HepG2 (cell line): Measurements from ENCODE around the gene CDC42BPG. TPM values are rescaled to one million over a fixed set of nuclear protein-coding genes. Genes with fewer than 3 reads are reported as not detected.

Experiments used
- REST ChIP-seq, 2 experiments: IDR thresholded peaks; 2 replicates each; pipeline ENCODE4 v1.6.1; 2011 to 2012; ENCODE audit warnings: low read length in 2 of 2, borderline replicate concordance in 1 of 2, low read depth in 1 of 2, mild to moderate bottlenecking in 1 of 2, moderate library complexity in 1 of 2
- SCMH1 ChIP-seq: sonication (generic); formaldehyde crosslinking; IDR thresholded peaks from 2 replicates; pipeline ENCODE4 v1.9.0; 2021; ENCODE audit warnings: missing genetic modification reagents, mild to moderate bottlenecking, borderline replicate concordance
- TOPORS ChIP-seq: sonication (generic); formaldehyde crosslinking; IDR thresholded peaks from 2 replicates; pipeline ENCODE4 v1.8.0; 2023; ENCODE audit warnings: mild to moderate bottlenecking, missing genetic modification reagents
- ZMAT5 ChIP-seq: sonication (generic); formaldehyde crosslinking; IDR thresholded peaks from 2 replicates; pipeline ENCODE4 v1.5.0; 2020; ENCODE audit warnings: mild to moderate bottlenecking, low read depth, missing genetic modification reagents, borderline replicate concordance
- polyA plus RNA-seq, 8 experiments: library from polyadenylated mRNA; depleted of rRNA in 3 of 8; stranded (reverse) in 7 of 8; unstranded in 1 of 8; fragments of >200 nt; fragmentation: Illumina TruSeq in 4 of 8; extraction: Trizol in 4 of 8; gene quantifications; 2 replicates each; pipeline versions ENCODE4 v1.2.1 to v1.2.3, GENCODE V29; 2011 to 2016; ENCODE audit warnings: low read depth in 4 of 8, missing spikeins in 1 of 8, mixed read lengths in 1 of 8; ENCODE audit not compliant: insufficient read depth in 1 of 8
- total RNA-seq, 5 experiments: library from RNA; depleted of rRNA; stranded (reverse); fragments of >200 nt; fragmentation: Illumina TruSeq; extraction: Trizol; gene quantifications; 2 replicates each; pipeline ENCODE4 v1.2.3, GENCODE V29; 2016; ENCODE audit warnings: low read depth in 1 of 5
- TF ChIP-seq, protein P1 (sequence below): sonication (generic); formaldehyde crosslinking; IDR thresholded peaks from 2 replicates; pipeline ENCODE4 v1.4.0; 2020; ENCODE audit warnings: missing genetic modification reagents, borderline replicate concordance
- TF ChIP-seq, protein P2 (sequence below): IDR thresholded peaks from 2 replicates; pipeline ENCODE4 v1.6.1; 2016; ENCODE audit warnings: low read depth, missing genetic modification reagents, missing compliant biosample characterization
- TF ChIP-seq, protein P3 (sequence below): sonication (generic); formaldehyde crosslinking; IDR thresholded peaks from 2 replicates; pipeline ENCODE4 v1.4.0; 2020; ENCODE audit warnings: missing genetic modification reagents
- TF ChIP-seq, protein P4 (sequence below): IDR thresholded peaks from 2 replicates; pipeline ENCODE4 v1.6.1; 2018; ENCODE audit warnings: missing genetic modification reagents, mild to moderate bottlenecking, missing compliant biosample characterization

CDC42BPG gene
- total and polyA plus RNA-seq, 2 of the 13 experiments (the other 11 are each of a cell fraction or from before 2014, with no cell fraction given) = 0.55 to 1.4 TPM

DNA sequence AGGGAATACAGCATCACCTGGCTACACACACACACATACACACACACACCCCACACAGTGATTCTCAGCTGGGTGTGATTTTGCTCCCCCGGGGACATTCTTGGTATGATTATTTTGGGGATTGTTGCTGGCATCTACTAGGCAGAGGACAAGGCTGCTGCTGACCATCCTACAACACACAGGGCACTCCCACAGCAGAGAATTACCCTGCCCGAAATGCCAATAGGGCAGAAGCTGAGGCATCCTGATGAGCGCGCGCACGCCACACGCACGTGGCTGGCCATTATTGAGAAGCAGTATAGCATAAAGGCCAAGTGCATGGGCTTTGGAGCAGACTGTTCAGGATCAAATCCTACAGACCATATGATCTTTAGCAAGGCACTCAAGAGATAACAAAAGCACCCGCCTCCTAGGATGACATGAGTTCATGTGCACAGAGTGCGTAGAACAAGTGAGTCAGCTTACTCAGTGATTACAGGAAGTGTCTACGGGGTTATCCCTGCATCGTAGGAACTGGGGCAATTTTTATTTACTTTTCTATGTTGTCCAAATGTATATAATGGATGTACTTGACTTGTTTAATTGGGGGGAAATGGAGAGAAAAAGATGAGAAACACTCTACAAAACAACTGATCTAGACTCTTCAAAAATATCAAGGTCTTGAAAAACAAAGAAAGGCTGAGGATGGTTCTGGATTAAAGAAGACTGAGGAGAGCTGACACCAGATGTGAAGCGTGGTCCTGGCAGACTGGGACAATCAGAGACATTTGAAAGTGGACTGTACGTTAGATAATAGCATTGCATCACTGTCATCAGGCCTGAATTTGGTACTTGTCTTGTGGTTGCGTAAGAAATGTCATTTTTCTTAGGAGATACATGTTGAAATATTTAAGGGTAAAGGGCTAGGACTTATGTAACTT, 41.2 kb upstream of the CDC42BPG start (continued):
- TF ChIP-seq, protein P1, sequence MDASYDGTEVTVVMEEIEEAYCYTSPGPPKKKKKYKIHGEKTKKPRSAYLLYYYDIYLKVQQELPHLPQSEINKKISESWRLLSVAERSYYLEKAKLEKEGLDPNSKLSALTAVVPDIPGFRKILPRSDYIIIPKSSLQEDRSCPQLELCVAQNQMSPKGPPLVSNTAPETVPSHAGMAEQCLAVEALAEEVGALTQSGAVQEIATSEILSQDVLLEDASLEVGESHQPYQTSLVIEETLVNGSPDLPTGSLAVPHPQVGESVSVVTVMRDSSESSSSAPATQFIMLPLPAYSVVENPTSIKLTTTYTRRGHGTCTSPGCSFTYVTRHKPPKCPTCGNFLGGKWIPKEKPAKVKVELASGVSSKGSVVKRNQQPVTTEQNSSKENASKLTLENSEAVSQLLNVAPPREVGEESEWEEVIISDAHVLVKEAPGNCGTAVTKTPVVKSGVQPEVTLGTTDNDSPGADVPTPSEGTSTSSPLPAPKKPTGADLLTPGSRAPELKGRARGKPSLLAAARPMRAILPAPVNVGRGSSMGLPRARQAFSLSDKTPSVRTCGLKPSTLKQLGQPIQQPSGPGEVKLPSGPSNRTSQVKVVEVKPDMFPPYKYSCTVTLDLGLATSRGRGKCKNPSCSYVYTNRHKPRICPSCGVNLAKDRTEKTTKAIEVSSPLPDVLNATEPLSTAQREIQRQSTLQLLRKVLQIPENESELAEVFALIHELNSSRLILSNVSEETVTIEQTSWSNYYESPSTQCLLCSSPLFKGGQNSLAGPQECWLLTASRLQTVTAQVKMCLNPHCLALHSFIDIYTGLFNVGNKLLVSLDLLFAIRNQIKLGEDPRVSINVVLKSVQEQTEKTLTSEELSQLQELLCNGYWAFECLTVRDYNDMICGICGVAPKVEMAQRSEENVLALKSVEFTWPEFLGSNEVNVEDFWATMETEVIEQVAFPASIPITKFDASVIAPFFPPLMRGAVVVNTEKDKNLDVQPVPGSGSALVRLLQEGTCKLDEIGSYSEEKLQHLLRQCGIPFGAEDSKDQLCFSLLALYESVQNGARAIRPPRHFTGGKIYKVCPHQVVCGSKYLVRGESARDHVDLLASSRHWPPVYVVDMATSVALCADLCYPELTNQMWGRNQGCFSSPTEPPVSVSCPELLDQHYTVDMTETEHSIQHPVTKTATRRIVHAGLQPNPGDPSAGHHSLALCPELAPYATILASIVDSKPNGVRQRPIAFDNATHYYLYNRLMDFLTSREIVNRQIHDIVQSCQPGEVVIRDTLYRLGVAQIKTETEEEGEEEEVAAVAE (CRISPR knock-in tag) = no peak
- TF ChIP-seq TOPORS (CRISPR knock-in tag) (no peak), ZMAT5 (no peak), REST (IDR thresholded peaks at IDR 0.05; ENCODE audit: borderline replicate concordance in 1 of 2, low read depth in 1 of 2, low read length in 2 of 2) (no peak), SCMH1 (no peak)
- TF ChIP-seq, protein P2, sequence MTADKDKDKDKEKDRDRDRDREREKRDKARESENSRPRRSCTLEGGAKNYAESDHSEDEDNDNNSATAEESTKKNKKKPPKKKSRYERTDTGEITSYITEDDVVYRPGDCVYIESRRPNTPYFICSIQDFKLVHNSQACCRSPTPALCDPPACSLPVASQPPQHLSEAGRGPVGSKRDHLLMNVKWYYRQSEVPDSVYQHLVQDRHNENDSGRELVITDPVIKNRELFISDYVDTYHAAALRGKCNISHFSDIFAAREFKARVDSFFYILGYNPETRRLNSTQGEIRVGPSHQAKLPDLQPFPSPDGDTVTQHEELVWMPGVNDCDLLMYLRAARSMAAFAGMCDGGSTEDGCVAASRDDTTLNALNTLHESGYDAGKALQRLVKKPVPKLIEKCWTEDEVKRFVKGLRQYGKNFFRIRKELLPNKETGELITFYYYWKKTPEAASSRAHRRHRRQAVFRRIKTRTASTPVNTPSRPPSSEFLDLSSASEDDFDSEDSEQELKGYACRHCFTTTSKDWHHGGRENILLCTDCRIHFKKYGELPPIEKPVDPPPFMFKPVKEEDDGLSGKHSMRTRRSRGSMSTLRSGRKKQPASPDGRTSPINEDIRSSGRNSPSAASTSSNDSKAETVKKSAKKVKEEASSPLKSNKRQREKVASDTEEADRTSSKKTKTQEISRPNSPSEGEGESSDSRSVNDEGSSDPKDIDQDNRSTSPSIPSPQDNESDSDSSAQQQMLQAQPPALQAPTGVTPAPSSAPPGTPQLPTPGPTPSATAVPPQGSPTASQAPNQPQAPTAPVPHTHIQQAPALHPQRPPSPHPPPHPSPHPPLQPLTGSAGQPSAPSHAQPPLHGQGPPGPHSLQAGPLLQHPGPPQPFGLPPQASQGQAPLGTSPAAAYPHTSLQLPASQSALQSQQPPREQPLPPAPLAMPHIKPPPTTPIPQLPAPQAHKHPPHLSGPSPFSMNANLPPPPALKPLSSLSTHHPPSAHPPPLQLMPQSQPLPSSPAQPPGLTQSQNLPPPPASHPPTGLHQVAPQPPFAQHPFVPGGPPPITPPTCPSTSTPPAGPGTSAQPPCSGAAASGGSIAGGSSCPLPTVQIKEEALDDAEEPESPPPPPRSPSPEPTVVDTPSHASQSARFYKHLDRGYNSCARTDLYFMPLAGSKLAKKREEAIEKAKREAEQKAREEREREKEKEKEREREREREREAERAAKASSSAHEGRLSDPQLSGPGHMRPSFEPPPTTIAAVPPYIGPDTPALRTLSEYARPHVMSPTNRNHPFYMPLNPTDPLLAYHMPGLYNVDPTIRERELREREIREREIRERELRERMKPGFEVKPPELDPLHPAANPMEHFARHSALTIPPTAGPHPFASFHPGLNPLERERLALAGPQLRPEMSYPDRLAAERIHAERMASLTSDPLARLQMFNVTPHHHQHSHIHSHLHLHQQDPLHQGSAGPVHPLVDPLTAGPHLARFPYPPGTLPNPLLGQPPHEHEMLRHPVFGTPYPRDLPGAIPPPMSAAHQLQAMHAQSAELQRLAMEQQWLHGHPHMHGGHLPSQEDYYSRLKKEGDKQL = no peak; the same call in 1 of the 2 replicates
- TF ChIP-seq, protein P3, sequence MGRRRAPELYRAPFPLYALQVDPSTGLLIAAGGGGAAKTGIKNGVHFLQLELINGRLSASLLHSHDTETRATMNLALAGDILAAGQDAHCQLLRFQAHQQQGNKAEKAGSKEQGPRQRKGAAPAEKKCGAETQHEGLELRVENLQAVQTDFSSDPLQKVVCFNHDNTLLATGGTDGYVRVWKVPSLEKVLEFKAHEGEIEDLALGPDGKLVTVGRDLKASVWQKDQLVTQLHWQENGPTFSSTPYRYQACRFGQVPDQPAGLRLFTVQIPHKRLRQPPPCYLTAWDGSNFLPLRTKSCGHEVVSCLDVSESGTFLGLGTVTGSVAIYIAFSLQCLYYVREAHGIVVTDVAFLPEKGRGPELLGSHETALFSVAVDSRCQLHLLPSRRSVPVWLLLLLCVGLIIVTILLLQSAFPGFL (CRISPR knock-in tag) = no peak
- TF ChIP-seq, protein P4, sequence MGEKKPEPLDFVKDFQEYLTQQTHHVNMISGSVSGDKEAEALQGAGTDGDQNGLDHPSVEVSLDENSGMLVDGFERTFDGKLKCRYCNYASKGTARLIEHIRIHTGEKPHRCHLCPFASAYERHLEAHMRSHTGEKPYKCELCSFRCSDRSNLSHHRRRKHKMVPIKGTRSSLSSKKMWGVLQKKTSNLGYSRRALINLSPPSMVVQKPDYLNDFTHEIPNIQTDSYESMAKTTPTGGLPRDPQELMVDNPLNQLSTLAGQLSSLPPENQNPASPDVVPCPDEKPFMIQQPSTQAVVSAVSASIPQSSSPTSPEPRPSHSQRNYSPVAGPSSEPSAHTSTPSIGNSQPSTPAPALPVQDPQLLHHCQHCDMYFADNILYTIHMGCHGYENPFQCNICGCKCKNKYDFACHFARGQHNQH (CRISPR knock-in tag) = no peak
